ENCODE results near the gene ACSBG1. TPM values are rescaled to one million over a fixed set of nuclear protein-coding genes. Genes with fewer than 3 reads are reported as not detected.
A peak's percentile ranks its signal among the peaks of the same experiment; 100 is the strongest.

ACSBG1 gene
- total RNA-seq, 2 experiments from 2014 or later: 0.30 to 0.41 TPM

- BruUV-seq (replicated peaks): no TSS peak
- Histone ChIP-seq H3K4me2 (ENCODE audit: low read length) (peak overlapping the region; percentile 95; the same call in 1 of the 2 replicates), H2AFZ (ENCODE audit: low read length) (no peak overlapping the region), H3K27ac (ENCODE audit: low read depth, low read length, poor library complexity, severe bottlenecking) (no peak overlapping the region), H3K9me2 (ENCODE audit: insufficient read depth, low read length) (no peaks in the 10 kb centered on the region), H3K36me3 (ENCODE audit: insufficient read depth, low read length) (no peaks in the 10 kb centered on the region), H3K79me2 (ENCODE audit: insufficient read depth, low read depth, low read length) (no peaks in the 10 kb centered on the region), H3K4me3 (ENCODE audit: low read depth, low read length, poor library complexity, severe bottlenecking) (peak overlapping the region; percentile 80), H3K4me1 (ENCODE audit: insufficient read depth, low read length, poor library complexity, severe bottlenecking) (peaks cover 8% of the 10 kb centered on the region), H4K20me1 (ENCODE audit: insufficient read depth, low read length) (no peaks in the 10 kb centered on the region), H3K9me3 (ENCODE audit: low read length) (no peaks in the 10 kb centered on the region)
- no peak for TF ChIP-seq EZH2phosphoT487 (IDR thresholded peaks at IDR 0.05; ENCODE audit: borderline replicate concordance, low read depth, low read length)
- no peak for TF ChIP-seq CTCF (conservative IDR thresholded peaks at IDR 0.05; ENCODE audit: low read length)
- ChIA-PET POLR2A (interaction anchor here (1.5 kb wide), 1 partner anchor 40 kb away, joined by 4 read pairs; no protein-coding TSS in a partner anchor), CTCF (ENCODE audit: unreplicated experiment) (interaction anchor here (1.1 to 2.0 kb wide), 3 partner anchors 9 to 109 kb away, joined by 3 to 14 read pairs (median 4); no protein-coding TSS in a partner anchor)
- intact Hi-C loops (cut with micrococcal nuclease; ENCODE audit: unreplicated experiment): loop anchor here (1.0 to 5.0 kb wide), 4 partner anchors 19 to 112 kb away; partner anchors contain the start of gene IDH3A
- DNase-seq (ENCODE audit: low spot score): no peak
Measured at GRCh38 chr15:78130466-78131294, 103.7 kb downstream of the ACSBG1 start.

- H3K27ac ChIP-seq (ENCODE audit: low read depth, low read length, poor library complexity, severe bottlenecking): no peak overlapping the region
- CTCF ChIA-PET (ENCODE audit: unreplicated experiment): interaction anchor here (1.1 kb wide), 1 partner anchor 110 kb away, joined by 4 read pairs; no protein-coding TSS in a partner anchor
Measured at GRCh38 chr15:78129751-78130287, 104.5 kb downstream of the ACSBG1 start.

More at GRCh38 chr15:78129751-78130287, 104.5 kb downstream of the ACSBG1 start:
- TF ChIP-seq CTCF (conservative IDR thresholded peaks at IDR 0.05; ENCODE audit: low read length): no peak
- no peak for TF ChIP-seq EZH2phosphoT487 (IDR thresholded peaks at IDR 0.05; ENCODE audit: borderline replicate concordance, low read depth, low read length)
- intact Hi-C loops (cut with micrococcal nuclease; ENCODE audit: unreplicated experiment): loop anchor here (5.0 kb wide), 1 partner anchor 112 kb away; no protein-coding TSS in a partner anchor
- no TSS peak for BruUV-seq (replicated peaks)
- H3K79me2 ChIP-seq (ENCODE audit: insufficient read depth, low read depth, low read length): no peaks in the 10 kb centered on the region
- no peak overlapping the region for H3K4me3 ChIP-seq (ENCODE audit: low read depth, low read length, poor library complexity, severe bottlenecking)
- no peak for DNase-seq (ENCODE audit: low spot score)
- no peaks in the 10 kb centered on the region for H4K20me1 ChIP-seq (ENCODE audit: insufficient read depth, low read length)
- POLR2A ChIA-PET: interaction anchor here (1.5 kb wide), 1 partner anchor 41 kb away, joined by 4 read pairs; no protein-coding TSS in a partner anchor
- peaks cover 8% of the 10 kb centered on the region for H3K4me1 ChIP-seq (ENCODE audit: insufficient read depth, low read length, poor library complexity, severe bottlenecking)
- H3K4me2 ChIP-seq (ENCODE audit: low read length): no peak overlapping the region
- no peaks in the 10 kb centered on the region for H3K36me3 ChIP-seq (ENCODE audit: insufficient read depth, low read length)
- no peaks in the 10 kb centered on the region for H3K9me2 ChIP-seq (ENCODE audit: insufficient read depth, low read length)
- H2AFZ ChIP-seq (ENCODE audit: low read length): no peak overlapping the region
- H3K9me3 ChIP-seq (ENCODE audit: low read length): no peaks in the 10 kb centered on the region

Measured in OCI-LY7 (cell line).